CD14-positive monocyte (primary cell): Measurements from ENCODE around the gene RRAD. TPM values are rescaled to one million over a fixed set of nuclear protein-coding genes. Genes with fewer than 3 reads are reported as not detected.

Experiments
- DNase-seq, 3 donors: peaks; one replicate each; pipeline ENCODE4 v3.0.0-alpha.2; 2011 to 2022
- H2AFZ ChIP-seq: 2 replicates; pipeline ENCODE4 v1.6.0; 2012; ENCODE audit warnings: mild to moderate bottlenecking, low read depth, low read length, inconsistent platforms; ENCODE audit not compliant: insufficient read depth, poor library complexity, severe bottlenecking
- H3K27ac ChIP-seq, 2 donors: 1 replicate in 1 of 2; 2 replicates in 1 of 2; pipeline ENCODE4 v1.5.1; 2012 to 2013; ENCODE audit warnings: low read length in 2 of 2, control low read depth in 1 of 2, inconsistent platforms in 1 of 2, low read depth in 1 of 2, mild to moderate bottlenecking in 1 of 2
- H3K27me3 ChIP-seq, 2 donors: one replicate each; pipeline versions ENCODE4 v1.6.0 to v1.6.1; 2011 to 2013; ENCODE audit warnings: low read length in 2 of 2; ENCODE audit not compliant: control insufficient read depth in 2 of 2, insufficient read depth in 2 of 2
- H3K36me3 ChIP-seq, 2 donors: replicated peaks in 1 of 2; 1 replicate in 1 of 2; 2 replicates in 1 of 2; pipeline versions ENCODE4 v1.5.1 to v1.6.1; 2012 to 2013; ENCODE audit warnings: low read length in 2 of 2, control low read depth in 1 of 2, inconsistent platforms in 1 of 2, mild to moderate bottlenecking in 1 of 2; ENCODE audit not compliant: insufficient read depth in 2 of 2, control insufficient read depth in 1 of 2
- H3K4me1 ChIP-seq, 2 donors: 1 replicate in 1 of 2; 2 replicates in 1 of 2; pipeline versions ENCODE4 v1.5.1 to v1.6.1; 2012 to 2013; ENCODE audit warnings: low read length in 2 of 2, control low read depth in 1 of 2, inconsistent platforms in 1 of 2, mild to moderate bottlenecking in 1 of 2, moderate library complexity in 1 of 2; ENCODE audit not compliant: insufficient read depth in 2 of 2, control insufficient read depth in 1 of 2
- H3K4me2 ChIP-seq: replicated peaks from 2 replicates; pipeline ENCODE3; 2012; ENCODE audit warnings: low read length, moderate library complexity, mild to moderate bottlenecking; ENCODE audit not compliant: poor library complexity, severe bottlenecking; ENCODE audit errors: extremely low read depth
- H3K4me3 ChIP-seq, 3 experiments: fragments of 200-600 bp in 1 of 3; sonication (generic) in 1 of 3; replicated peaks in 1 of 3; 1 replicate in 2 of 3; 2 replicates in 1 of 3; pipeline ENCODE4 v1.5.1; 2011 to 2013; ENCODE audit warnings: low read length in 3 of 3, mild to moderate bottlenecking in 3 of 3, control low read depth in 2 of 3, low read depth in 2 of 3, inconsistent platforms in 1 of 3, moderate library complexity in 1 of 3
- H3K79me2 ChIP-seq: 2 replicates; pipeline ENCODE4 v1.6.0; 2012; ENCODE audit warnings: mild to moderate bottlenecking, control low read depth, inconsistent platforms, low read length, moderate library complexity; ENCODE audit not compliant: insufficient read depth
- H3K9ac ChIP-seq: 2 replicates; pipeline ENCODE4 v1.6.0; 2017; ENCODE audit warnings: low read length, mild to moderate bottlenecking; ENCODE audit not compliant: insufficient read depth, poor library complexity, severe bottlenecking
- H3K9me3 ChIP-seq, 2 donors: replicated peaks in 1 of 2; 1 replicate in 1 of 2; 2 replicates in 1 of 2; pipeline versions ENCODE4 v1.5.1 to v1.6.1; 2012 to 2013; ENCODE audit warnings: low read length in 2 of 2, control low read depth in 1 of 2; ENCODE audit not compliant: control insufficient read depth in 1 of 2, insufficient read depth in 1 of 2
- H4K20me1 ChIP-seq: 2 replicates; pipeline ENCODE4 v1.6.0; 2012; ENCODE audit warnings: mild to moderate bottlenecking, low read length, control low read depth, moderate library complexity; ENCODE audit not compliant: insufficient read depth
- H3K27ac Mint-ChIP-seq, 7 donors: one replicate each; pipeline ENCODE4 v1.8.0; 2020; ENCODE audit warnings: mild to moderate bottlenecking in 7 of 7, mixed read lengths in 7 of 7, moderate library complexity in 6 of 7, inconsistent platforms in 2 of 7
- H3K27me3 Mint-ChIP-seq, 3 donors: one replicate each; pipeline ENCODE4 v1.8.0; 2021 to 2022; ENCODE audit warnings: low read depth in 3 of 3, mild to moderate bottlenecking in 3 of 3, mixed read lengths in 3 of 3, moderate library complexity in 3 of 3, inconsistent platforms in 1 of 3
- H3K36me3 Mint-ChIP-seq, 2 donors: one replicate each; pipeline ENCODE4 v1.8.0; 2020; ENCODE audit warnings: mixed read lengths in 2 of 2, inconsistent platforms in 1 of 2, mild to moderate bottlenecking in 1 of 2
- H3K4me1 Mint-ChIP-seq: one replicate; pipeline ENCODE4 v1.8.0; 2020; ENCODE audit warnings: mild to moderate bottlenecking, mixed read lengths
- H3K4me3 Mint-ChIP-seq, 2 donors: one replicate each; pipeline ENCODE4 v1.8.0; 2020; ENCODE audit warnings: mild to moderate bottlenecking in 2 of 2, mixed read lengths in 2 of 2, moderate library complexity in 1 of 2
- H3K9me3 Mint-ChIP-seq, 7 donors: one replicate each; pipeline ENCODE4 v1.8.0; 2020 to 2022; ENCODE audit warnings: mixed read lengths in 7 of 7, mild to moderate bottlenecking in 6 of 7, moderate library complexity in 6 of 7, inconsistent platforms in 2 of 7
- CTCF ChIP-seq: fragments of 200-600 bp; IDR thresholded peaks from one replicate; pipeline ENCODE4 v1.8.0; 2022; ENCODE audit warnings: antibody characterized with exemption, mild to moderate bottlenecking
- WGBS: methylation state at CpG from one replicate; pipeline ENCODE4 v1.1.5; 2013; ENCODE audit warnings: missing lambda C conversion rate; ENCODE audit not compliant: insufficient coverage; 5-methylcytosine and 5-hydroxymethylcytosine counted together
- intact Hi-C, 2 donors: fragments of 100-400 bp; cut with micrococcal nuclease; formaldehyde crosslinking; loops; one replicate each; pipeline versions ENCODE4 v1.15.0 to v1.15.1; 2023
- polyA plus RNA-seq, 3 donors: library from polyadenylated mRNA; depleted of rRNA in 1 of 3; unstranded in 2 of 3; stranded (reverse) in 1 of 3; fragments of 300-500 nt in 2 of 3; fragments of >200 nt in 1 of 3; fragmentation: Illumina TruSeq in 2 of 3; gene quantifications; 1 replicate in 2 of 3; 2 replicates in 1 of 3; pipeline ENCODE4 v1.2.3, GENCODE V29; 2012 to 2021

Gene RRAD
- polyA plus RNA-seq, 3 donors: 0.42 to 1.9 (median 0.55) TPM

- peaks cover 0 to 16% (median 8%) of the 10 kb centered on the region in 7 donors for H3K9me3 Mint-ChIP-seq
- intact Hi-C loops: no loop called here
- no peak overlapping the region for H3K27ac ChIP-seq
- H3K9me3 ChIP-seq: peaks cover 0 to 10% of the 10 kb centered on the region in 2 donors
- no peak for DNase-seq
- no peaks in the 10 kb centered on the region for H3K36me3 ChIP-seq
- H2AFZ ChIP-seq: no peak overlapping the region
- H3K79me2 ChIP-seq: no peaks in the 10 kb centered on the region
- H3K36me3 Mint-ChIP-seq: peaks cover 0 to 2% of the 10 kb centered on the region in 2 donors
- no peak overlapping the region for H3K4me2 ChIP-seq
- H3K4me1 Mint-ChIP-seq: peaks cover 18% of the 10 kb centered on the region
- WGBS: 92% methylated on average over 8 of the region's 10 CpGs
- no peaks in the 10 kb centered on the region for H4K20me1 ChIP-seq
- TF ChIP-seq CTCF: no peak
- H3K27me3 ChIP-seq: peaks cover 23 to 40% of the 10 kb centered on the region in 2 donors
- peaks cover 37 to 42% (median 40%) of the 10 kb centered on the region in 3 donors for H3K27me3 Mint-ChIP-seq
- no peak overlapping the region for H3K4me3 ChIP-seq
- H3K4me1 ChIP-seq: peaks cover 18 to 19% of the 10 kb centered on the region in 2 donors
- H3K27ac Mint-ChIP-seq: peak overlapping the region in 1 of 7 donors; percentile 37
- H3K9ac ChIP-seq: no peak overlapping the region
- H3K4me3 Mint-ChIP-seq: no peak overlapping the region
Observed at GRCh38 chr16:66953462-66954096, 28.2 kb upstream of the RRAD start.

GRCh38 chr16:66952430-66953110 lies 27.2 kb upstream of the RRAD start:
- Histone ChIP-seq H3K36me3 (no peaks in the 10 kb centered on the region), H3K4me3 (no peak overlapping the region), H4K20me1 (no peaks in the 10 kb centered on the region), H3K9me3 (peaks cover 0 to 10% of the 10 kb centered on the region in 2 donors), H2AFZ (no peak overlapping the region), H3K4me2 (no peak overlapping the region), H3K79me2 (no peaks in the 10 kb centered on the region), H3K27me3 (peaks cover 27 to 48% of the 10 kb centered on the region in 2 donors), H3K9ac (no peak overlapping the region), H3K4me1 (peaks cover 16 to 19% of the 10 kb centered on the region in 2 donors), H3K27ac (no peak overlapping the region)
- H3K27ac Mint-ChIP-seq: no peak overlapping the region
- H3K27me3 Mint-ChIP-seq: peaks cover 47 to 50% (median 49%) of the 10 kb centered on the region in 3 donors
- peaks cover 2 to 3% of the 10 kb centered on the region in 2 donors for H3K36me3 Mint-ChIP-seq
- DNase-seq: no peak
- intact Hi-C loops: no loop called here
- no peak for TF ChIP-seq CTCF
- H3K9me3 Mint-ChIP-seq: peaks cover 0 to 16% (median 9%) of the 10 kb centered on the region in 7 donors
- peaks cover 16% of the 10 kb centered on the region for H3K4me1 Mint-ChIP-seq
- 96% methylated on average over 3 of the region's 7 CpGs for WGBS
- peak overlapping the region in 1 of 2 donors; percentile 22 for H3K4me3 Mint-ChIP-seq
